HFFc6 (cell line): Measurements from ENCODE around the gene TENM3. TPM values are rescaled to one million over a fixed set of nuclear protein-coding genes. Genes with fewer than 3 reads are reported as not detected.
"Not testable (repeated sequence)": the region's sequence is repeated elsewhere in the genome, so short reads cannot be mapped to it uniquely, and the experiment has no call there.

Experiments used
- DNase-seq: peaks from one replicate; pipeline ENCODE4 v3.0.0-alpha.2; 2018
- H3K27ac Mint-ChIP-seq: 2 replicates; pipeline ENCODE4 v1.8.0; 2020; ENCODE audit warnings: mild to moderate bottlenecking, mixed read lengths
- H3K27me3 Mint-ChIP-seq: 2 replicates; pipeline ENCODE4 v1.8.0; 2021; ENCODE audit warnings: mild to moderate bottlenecking, moderate library complexity, mixed read lengths; ENCODE audit not compliant: insufficient read depth
- H3K36me3 Mint-ChIP-seq: 2 replicates; pipeline ENCODE4 v1.8.0; 2021; ENCODE audit warnings: low read depth, mixed read lengths
- H3K4me1 Mint-ChIP-seq: 2 replicates; pipeline ENCODE4 v1.8.0; 2020; ENCODE audit warnings: low read depth, mixed read lengths
- H3K4me3 Mint-ChIP-seq: 2 replicates; pipeline ENCODE4 v1.8.0; 2020; ENCODE audit warnings: mild to moderate bottlenecking, moderate library complexity, mixed read lengths
- H3K9me3 Mint-ChIP-seq: 2 replicates; pipeline ENCODE4 v1.8.0; 2020; ENCODE audit warnings: mild to moderate bottlenecking, mixed read lengths
- total RNA-seq, 6 experiments: library from RNA; stranded (reverse); fragmentation: NEBNext Ultra II Directional; extraction: Animal tissue kit (Norgen Biotek cat#: 25700); gene quantifications; 2 replicates in 1 of 6; 3 replicates in 5 of 6; pipeline ENCODE4 v1.2.3, GENCODE V29; 2021
- TF ChIP-seq, protein P1 (sequence below): fragments of 200-600 bp; sonication (generic); IDR thresholded peaks from 2 replicates; pipeline ENCODE4 v1.5.0; 2021; ENCODE audit warnings: antibody characterized with exemption, mild to moderate bottlenecking

TENM3 gene
- total RNA-seq, 6 experiments from 2014 or later, result 31.1 to 52.1 (median 42.0) TPM

DNA sequence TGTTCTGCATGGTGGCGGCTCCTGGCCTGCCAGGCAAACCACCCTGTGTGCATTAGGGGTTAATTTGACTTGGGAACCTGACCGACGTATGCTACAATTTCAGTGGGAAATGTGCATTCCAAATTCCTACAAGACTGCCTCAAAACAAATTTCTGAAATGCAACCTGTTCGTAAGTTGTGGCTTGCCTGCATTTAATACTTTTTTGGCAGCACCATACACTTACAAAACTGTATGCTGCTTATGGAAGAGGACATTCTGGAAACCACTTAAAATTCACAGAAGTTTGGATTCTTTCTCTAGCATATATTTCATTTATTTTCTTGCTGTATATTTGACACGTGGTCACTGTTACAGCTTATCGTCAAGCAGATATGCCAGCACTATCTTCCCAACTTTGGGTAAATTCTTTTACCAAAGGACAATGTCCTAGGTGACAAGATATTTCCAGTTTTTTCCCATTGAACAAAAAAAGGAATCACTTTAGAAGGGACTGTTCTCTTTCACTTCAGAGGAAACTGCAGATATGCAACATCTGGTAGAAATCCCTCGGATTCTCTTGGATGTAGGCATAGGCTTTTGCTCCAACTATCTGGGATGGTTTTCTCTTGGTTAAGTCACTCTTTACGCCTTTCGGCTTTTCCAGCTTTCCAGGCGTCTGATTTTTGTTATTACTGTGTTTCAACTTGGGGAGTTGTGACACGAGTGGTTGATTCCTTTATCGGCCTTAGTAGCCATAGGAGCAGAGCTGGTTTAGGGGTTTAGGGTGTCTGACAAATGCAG is 9.7 kb upstream of the TENM3 start:
- no peak for DNase-seq
- TF ChIP-seq, protein P1, sequence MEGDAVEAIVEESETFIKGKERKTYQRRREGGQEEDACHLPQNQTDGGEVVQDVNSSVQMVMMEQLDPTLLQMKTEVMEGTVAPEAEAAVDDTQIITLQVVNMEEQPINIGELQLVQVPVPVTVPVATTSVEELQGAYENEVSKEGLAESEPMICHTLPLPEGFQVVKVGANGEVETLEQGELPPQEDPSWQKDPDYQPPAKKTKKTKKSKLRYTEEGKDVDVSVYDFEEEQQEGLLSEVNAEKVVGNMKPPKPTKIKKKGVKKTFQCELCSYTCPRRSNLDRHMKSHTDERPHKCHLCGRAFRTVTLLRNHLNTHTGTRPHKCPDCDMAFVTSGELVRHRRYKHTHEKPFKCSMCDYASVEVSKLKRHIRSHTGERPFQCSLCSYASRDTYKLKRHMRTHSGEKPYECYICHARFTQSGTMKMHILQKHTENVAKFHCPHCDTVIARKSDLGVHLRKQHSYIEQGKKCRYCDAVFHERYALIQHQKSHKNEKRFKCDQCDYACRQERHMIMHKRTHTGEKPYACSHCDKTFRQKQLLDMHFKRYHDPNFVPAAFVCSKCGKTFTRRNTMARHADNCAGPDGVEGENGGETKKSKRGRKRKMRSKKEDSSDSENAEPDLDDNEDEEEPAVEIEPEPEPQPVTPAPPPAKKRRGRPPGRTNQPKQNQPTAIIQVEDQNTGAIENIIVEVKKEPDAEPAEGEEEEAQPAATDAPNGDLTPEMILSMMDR, result no peak
- no peak overlapping the region for H3K4me3 Mint-ChIP-seq
- peaks cover 4% of the 10 kb centered on the region; the same call in 1 of the 2 replicates for H3K36me3 Mint-ChIP-seq
- H3K27ac Mint-ChIP-seq, result no peak overlapping the region
- no peaks in the 10 kb centered on the region for H3K9me3 Mint-ChIP-seq
- peaks cover 77% of the 10 kb centered on the region for H3K4me1 Mint-ChIP-seq
- H3K27me3 Mint-ChIP-seq, result 0 out of 2 replicates have a peak, but pooled peaks cover 2% of the 10 kb centered on the region

- peaks cover 4% of the 10 kb centered on the region; the same call in 1 of the 2 replicates for H3K36me3 Mint-ChIP-seq
- DNase-seq, result peak; percentile 55
- peak overlapping the region; percentile 10; the same call in 1 of the 2 replicates for H3K27ac Mint-ChIP-seq
- H3K9me3 Mint-ChIP-seq, result no peaks in the 10 kb centered on the region
- H3K27me3 Mint-ChIP-seq, result 0 out of 2 replicates have a peak, but pooled peaks cover 2% of the 10 kb centered on the region
- TF ChIP-seq, protein P1, result no peak
- no peak overlapping the region for H3K4me3 Mint-ChIP-seq
- peaks cover 81% of the 10 kb centered on the region for H3K4me1 Mint-ChIP-seq
Measured at GRCh38 chr4:182235021-182235795, 8.0 kb upstream of the TENM3 start.

DNA sequence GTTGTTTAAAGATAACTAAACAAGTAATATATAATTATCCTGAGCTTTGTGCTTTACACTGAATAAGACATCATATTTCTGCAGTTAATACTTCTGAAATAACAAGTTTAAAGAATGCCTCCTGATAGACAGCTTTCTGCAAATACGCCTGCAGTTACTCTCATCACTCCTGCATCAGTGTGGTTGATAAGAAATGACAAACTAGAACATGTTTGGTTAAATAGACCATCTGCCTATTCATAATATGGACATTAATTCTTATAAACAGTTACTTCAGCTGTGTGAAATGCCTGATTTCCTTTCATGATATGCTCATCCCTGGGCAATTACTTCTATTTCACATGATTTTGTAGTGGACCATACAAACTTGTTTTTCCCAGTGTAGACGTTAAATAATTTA is 7.0 kb upstream of the TENM3 start:
- TF ChIP-seq, protein P1, result no peak
- Mint-ChIP-seq H3K27me3 (peaks cover 4% of the 10 kb centered on the region; the same call in 1 of the 2 replicates), H3K27ac (no peak overlapping the region), H3K36me3 (peaks cover 4% of the 10 kb centered on the region; the same call in 1 of the 2 replicates), H3K9me3 (no peaks in the 10 kb centered on the region), H3K4me1 (peaks cover 81% of the 10 kb centered on the region), H3K4me3 (no peak overlapping the region)
- no peak for DNase-seq

GRCh38 chr4:182237010-182237409 is 6.2 kb upstream of the TENM3 start:
- peaks cover 81% of the 10 kb centered on the region for H3K4me1 Mint-ChIP-seq
- H3K27ac Mint-ChIP-seq, H3K36me3 Mint-ChIP-seq, DNase-seq, H3K9me3 Mint-ChIP-seq, H3K27me3 Mint-ChIP-seq, H3K4me3 Mint-ChIP-seq: not testable (repeated sequence)

DNA sequence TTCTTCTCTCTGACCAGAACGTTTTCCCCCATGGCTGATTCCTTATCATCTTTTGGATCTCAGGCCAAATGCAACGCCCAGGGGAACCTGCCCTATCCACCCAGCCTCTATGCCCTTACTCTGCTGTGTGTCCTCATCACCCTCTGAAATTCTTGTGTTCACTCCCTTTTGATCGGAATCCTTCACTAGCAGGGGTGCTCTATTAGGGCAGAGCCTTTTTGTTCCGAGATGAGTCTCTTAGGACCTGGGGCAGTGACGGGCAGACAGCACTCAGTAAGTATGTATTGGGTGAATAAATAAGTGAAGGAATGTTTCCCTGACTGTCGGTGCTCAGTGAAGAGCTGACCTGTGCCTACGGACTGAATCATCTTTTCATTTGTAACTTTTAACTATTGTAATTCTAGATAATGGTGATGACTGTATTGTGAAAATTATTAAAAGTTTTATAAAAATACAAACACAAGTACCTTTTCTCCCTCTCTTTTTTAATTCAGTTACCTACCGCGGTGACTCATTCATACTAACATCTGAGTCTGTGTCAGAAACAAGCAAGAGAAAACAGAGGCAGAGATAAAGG is 4.8 kb upstream of the TENM3 start:
- TF ChIP-seq, protein P1, result no peak
- Mint-ChIP-seq H3K4me3 (peak overlapping the region; percentile 56), H3K9me3 (no peaks in the 10 kb centered on the region), H3K36me3 (peaks cover 15% of the 10 kb centered on the region), H3K27ac (peak overlapping the region; percentile 82), H3K4me1 (peaks cover 90% of the 10 kb centered on the region), H3K27me3 (peaks cover 6% of the 10 kb centered on the region; the same call in 1 of the 2 replicates)
- DNase-seq, result peak; percentile 56
